Tibial nerve (tissue), 3 donors: ENCODE measurements around the gene PARVG.

Experiments
- POLR2A ChIP-seq, 2 donors: fragments of 450-650 bp; IDR thresholded peaks; one replicate each; pipeline ENCODE4 v1.6.1; 2017; ENCODE audit warnings: antibody characterized with exemption in 2 of 2, mild to moderate bottlenecking in 2 of 2, moderate library complexity in 2 of 2
- TF ChIP-seq, protein P1 (sequence below), 5 experiments: fragments of 200-600 bp in 3 of 5; fragments of 450-650 bp in 2 of 5; sonication (generic) in 3 of 5; IDR thresholded peaks; one replicate each; pipeline ENCODE4 v1.5.1; 2016 to 2019; ENCODE audit warnings: antibody characterized with exemption in 5 of 5, mild to moderate bottlenecking in 3 of 5, moderate library complexity in 2 of 5

DNA sequence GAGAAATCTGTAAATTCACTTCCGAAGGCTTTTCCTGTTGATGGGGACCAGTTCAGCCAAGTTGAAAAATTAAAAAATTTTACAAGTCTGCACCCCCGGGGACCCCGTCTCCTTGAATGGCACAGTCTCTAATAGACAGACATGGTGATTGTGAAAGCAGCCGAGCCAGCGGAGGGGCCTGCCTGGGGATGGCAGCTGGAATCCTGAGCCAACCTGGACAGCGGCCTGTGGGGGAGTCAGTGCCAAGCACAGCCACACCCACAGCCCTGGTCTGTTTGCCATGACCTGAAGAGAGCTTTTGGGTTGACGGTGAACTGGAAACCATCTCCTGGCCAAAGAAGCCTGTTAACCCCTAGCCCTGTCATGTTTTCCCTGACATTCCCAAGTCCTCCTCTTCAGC lies 64.7 kb downstream of the PARVG start:
- TF ChIP-seq, protein P1, sequence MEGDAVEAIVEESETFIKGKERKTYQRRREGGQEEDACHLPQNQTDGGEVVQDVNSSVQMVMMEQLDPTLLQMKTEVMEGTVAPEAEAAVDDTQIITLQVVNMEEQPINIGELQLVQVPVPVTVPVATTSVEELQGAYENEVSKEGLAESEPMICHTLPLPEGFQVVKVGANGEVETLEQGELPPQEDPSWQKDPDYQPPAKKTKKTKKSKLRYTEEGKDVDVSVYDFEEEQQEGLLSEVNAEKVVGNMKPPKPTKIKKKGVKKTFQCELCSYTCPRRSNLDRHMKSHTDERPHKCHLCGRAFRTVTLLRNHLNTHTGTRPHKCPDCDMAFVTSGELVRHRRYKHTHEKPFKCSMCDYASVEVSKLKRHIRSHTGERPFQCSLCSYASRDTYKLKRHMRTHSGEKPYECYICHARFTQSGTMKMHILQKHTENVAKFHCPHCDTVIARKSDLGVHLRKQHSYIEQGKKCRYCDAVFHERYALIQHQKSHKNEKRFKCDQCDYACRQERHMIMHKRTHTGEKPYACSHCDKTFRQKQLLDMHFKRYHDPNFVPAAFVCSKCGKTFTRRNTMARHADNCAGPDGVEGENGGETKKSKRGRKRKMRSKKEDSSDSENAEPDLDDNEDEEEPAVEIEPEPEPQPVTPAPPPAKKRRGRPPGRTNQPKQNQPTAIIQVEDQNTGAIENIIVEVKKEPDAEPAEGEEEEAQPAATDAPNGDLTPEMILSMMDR (IDR thresholded peaks at IDR 0.05): no peak
- TF ChIP-seq POLR2A (IDR thresholded peaks at IDR 0.05): no peak
